GM12873 (cell line): ENCODE results near the gene PKMYT1.

ENCODE experiments used
- CTCF ChIP-seq: IDR thresholded peaks from 2 replicates; pipeline ENCODE4 v1.5.1; 2012; ENCODE audit warnings: low read depth, mild to moderate bottlenecking, moderate library complexity, low read length, control low read depth; ENCODE audit not compliant: insufficient read depth; ENCODE audit errors: missing control alignments

Gene PKMYT1

GRCh38 chr16:3021449-3022207, 41.4 kb upstream of the PKMYT1 start:
- TF ChIP-seq CTCF, result peak; percentile 37

- no peak for TF ChIP-seq CTCF
Measured at GRCh38 chr16:3020604-3021448, 40.6 kb upstream of the PKMYT1 start.

- TF ChIP-seq CTCF, result peak; percentile 16
Measured at GRCh38 chr16:3020247-3020603, 40.0 kb upstream of the PKMYT1 start, which contains the start of gene TNFRSF12A. TNFRSF12A (plus strand) TSS chr16:3020368; CDS start chr16:3020398, 30 bp downstream.

- no peak for TF ChIP-seq CTCF
Measured at GRCh38 chr16:3019594-3020246, 39.5 kb upstream of the PKMYT1 start.

- TF ChIP-seq CTCF, result peak; percentile 40
Measured at GRCh38 chr16:3017794-3018506, 37.7 kb upstream of the PKMYT1 start, which contains the start of gene CLDN6. CLDN6 (minus strand) TSS chr16:3018183; CDS start chr16:3016021, 2,162 bp downstream.

GRCh38 chr16:3017344-3017743, 37.1 kb upstream of the PKMYT1 start:
- TF ChIP-seq CTCF, result no peak
